SK-N-SH treated with all-trans-retinoic acid at 6 μM for 48 hours (cell line): ENCODE measurements around the gene DENND5B.

Source experiments
- ARNTL ChIP-seq: fragments of 450-650 bp; formaldehyde crosslinking; IDR thresholded peaks from 2 replicates; pipeline ENCODE4 v1.5.0; 2020; ENCODE audit warnings: low read depth, mild to moderate bottlenecking, moderate library complexity, borderline replicate concordance
- GLIS3 ChIP-seq: fragments of 250-450 bp; sonication (Bioruptor Pico); IDR thresholded peaks from 2 replicates; pipeline ENCODE4 v1.5.0; 2020; ENCODE audit warnings: mild to moderate bottlenecking, moderate library complexity
- POU6F1 ChIP-seq: fragments of 250-450 bp; sonication (Bioruptor Pico); IDR thresholded peaks from 2 replicates; pipeline ENCODE4 v1.8.0; 2021; ENCODE audit warnings: low read depth, mild to moderate bottlenecking, moderate library complexity, borderline replicate concordance
- RARB ChIP-seq: fragments of 250-450 bp; sonication (Bioruptor Pico); IDR thresholded peaks from 2 replicates; pipeline ENCODE4 v1.8.0; 2021; ENCODE audit warnings: mild to moderate bottlenecking, moderate library complexity

GRCh38 chr12:31482816-31483215, 108.1 kb downstream of the DENND5B start:
- no peak for TF ChIP-seq GLIS3
- no peak for TF ChIP-seq ARNTL (CRISPR knock-in tag)
- TF ChIP-seq RARB (CRISPR knock-in tag), result no peak
- no peak for TF ChIP-seq POU6F1 (CRISPR knock-in tag)
